HG03439 (cell line): ENCODE measurements around the gene VPS41.

Experiments used
- ATAC-seq: cut with Tn5 transposase; IDR thresholded peaks from one replicate; pipeline ENCODE4 v1.9.1; 2021; ENCODE audit warnings: mild to moderate bottlenecking, moderate library complexity; ENCODE audit not compliant: unreplicated experiment

The VPS41 gene

GRCh38 chr7:38677981-38678697, 230.9 kb downstream of the VPS41 start:
- ATAC-seq = no peak

- no peak for ATAC-seq
Observed at GRCh38 chr7:38675494-38676106, 233.4 kb downstream of the VPS41 start.

DNA sequence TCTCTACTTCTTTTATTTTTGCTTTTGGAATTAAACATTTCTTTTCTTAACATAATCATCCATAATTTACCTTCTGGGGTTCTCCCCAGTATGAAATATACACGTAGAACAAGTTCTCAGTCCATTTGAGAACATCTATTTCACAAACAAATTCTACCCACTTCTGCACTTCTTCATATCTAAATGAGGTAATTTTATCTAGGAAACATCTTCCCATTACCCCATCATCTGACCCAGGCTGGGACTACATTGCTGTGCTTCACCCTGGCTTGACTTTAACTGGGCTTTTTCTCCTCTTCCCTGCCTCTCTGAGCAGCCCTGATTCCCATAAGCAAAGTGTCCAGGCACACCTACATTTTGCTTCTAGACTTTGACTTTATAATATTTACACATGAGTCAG, 234.5 kb downstream of the VPS41 start:
- no peak for ATAC-seq

- no peak for ATAC-seq
Observed at GRCh38 chr7:38673795-38674194, 235.2 kb downstream of the VPS41 start.
